ENCODE measurements around the gene SOCS3.

Gene SOCS3

GRCh38 chr17:78378225-78379130, 18.6 kb upstream of the SOCS3 start, which contains the start of gene PGS1 (continued):
- TF ChIP-seq ZBTB20 (tag by site-specific recombination; IDR thresholded peaks at IDR 0.05), result peak; percentile 32; the same call in 1 of the 2 replicates
- 0 out of 2 replicates have a peak, but pooled peaks have one; percentile 25 for TF ChIP-seq OVOL3 (tag by site-specific recombination; IDR thresholded peaks at IDR 0.05)
- TF ChIP-seq ZNF777 (tag by site-specific recombination; IDR thresholded peaks at IDR 0.05; ENCODE audit: borderline replicate concordance), result no peak
- TF ChIP-seq ZNF704 (tag by site-specific recombination; IDR thresholded peaks at IDR 0.05), result peak; percentile 81; the same call in 1 of the 2 replicates
- 0 out of 2 replicates have a peak, but pooled peaks have one; percentile 51 for TF ChIP-seq ZSCAN16 (tag by site-specific recombination; IDR thresholded peaks at IDR 0.05)
- no peak for TF ChIP-seq ZNF37A (tag by site-specific recombination; IDR thresholded peaks at IDR 0.05)
- no peak for TF ChIP-seq MYNN (tag by site-specific recombination; IDR thresholded peaks at IDR 0.05; ENCODE audit: borderline replicate concordance)
- peak; percentile 95 for TF ChIP-seq YY1 (tag by site-specific recombination; IDR thresholded peaks at IDR 0.05)
- TF ChIP-seq ZNF146 (tag by site-specific recombination; IDR thresholded peaks at IDR 0.05), result 0 out of 2 replicates have a peak, but pooled peaks have one; percentile 19
- TF ChIP-seq ZNF596 (tag by site-specific recombination; IDR thresholded peaks at IDR 0.05), result 0 out of 2 replicates have a peak, but pooled peaks have one; percentile 23
- TF ChIP-seq ZNF660 (tag by site-specific recombination; IDR thresholded peaks at IDR 0.05), result peak; percentile 89; the same call in 1 of the 2 replicates
- TF ChIP-seq ZXDB (tag by site-specific recombination; IDR thresholded peaks at IDR 0.05), result peak; percentile 95
- peak; percentile 61; the same call in 1 of the 2 replicates for TF ChIP-seq IKZF3 (tag by site-specific recombination; IDR thresholded peaks at IDR 0.05)
- no peak for TF ChIP-seq RBAK (tag by site-specific recombination; IDR thresholded peaks at IDR 0.05)
- 0 out of 2 replicates have a peak, but pooled peaks have one; percentile 61 for TF ChIP-seq KLF10 (tag by site-specific recombination; IDR thresholded peaks at IDR 0.05)
- peak; percentile 97 for TF ChIP-seq PATZ1 (tag by site-specific recombination; IDR thresholded peaks at IDR 0.05)
- TF ChIP-seq, protein P1, sequence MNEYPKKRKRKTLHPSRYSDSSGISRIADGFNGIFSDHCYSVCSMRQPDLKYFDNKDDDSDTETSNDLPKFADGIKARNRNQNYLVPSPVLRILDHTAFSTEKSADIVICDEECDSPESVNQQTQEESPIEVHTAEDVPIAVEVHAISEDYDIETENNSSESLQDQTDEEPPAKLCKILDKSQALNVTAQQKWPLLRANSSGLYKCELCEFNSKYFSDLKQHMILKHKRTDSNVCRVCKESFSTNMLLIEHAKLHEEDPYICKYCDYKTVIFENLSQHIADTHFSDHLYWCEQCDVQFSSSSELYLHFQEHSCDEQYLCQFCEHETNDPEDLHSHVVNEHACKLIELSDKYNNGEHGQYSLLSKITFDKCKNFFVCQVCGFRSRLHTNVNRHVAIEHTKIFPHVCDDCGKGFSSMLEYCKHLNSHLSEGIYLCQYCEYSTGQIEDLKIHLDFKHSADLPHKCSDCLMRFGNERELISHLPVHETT (tag by site-specific recombination; IDR thresholded peaks at IDR 0.05), result peak; percentile 31; the same call in 1 of the 2 replicates
- peak; percentile 97 for TF ChIP-seq ZBTB6 (tag by site-specific recombination; IDR thresholded peaks at IDR 0.05)
- peak; percentile 49 for TF ChIP-seq ZNF366 (tag by site-specific recombination; conservative IDR thresholded peaks at IDR 0.05)
- TF ChIP-seq REPIN1 (tag by site-specific recombination; IDR thresholded peaks at IDR 0.05; ENCODE audit: low read depth), result no peak
- TF ChIP-seq ZBTB7A (tag by site-specific recombination; IDR thresholded peaks at IDR 0.05; ENCODE audit: low read depth), result peak; percentile 89; the same call in 1 of the 2 replicates
- TF ChIP-seq ZNF544 (tag by site-specific recombination; IDR thresholded peaks at IDR 0.05), result no peak
- TF ChIP-seq ZNF521 (tag by site-specific recombination; IDR thresholded peaks at IDR 0.05), result no peak
- 0 out of 2 replicates have a peak, but pooled peaks have one; percentile 20 for TF ChIP-seq ZNF623 (tag by site-specific recombination; IDR thresholded peaks at IDR 0.05)
- TF ChIP-seq, protein P2, sequence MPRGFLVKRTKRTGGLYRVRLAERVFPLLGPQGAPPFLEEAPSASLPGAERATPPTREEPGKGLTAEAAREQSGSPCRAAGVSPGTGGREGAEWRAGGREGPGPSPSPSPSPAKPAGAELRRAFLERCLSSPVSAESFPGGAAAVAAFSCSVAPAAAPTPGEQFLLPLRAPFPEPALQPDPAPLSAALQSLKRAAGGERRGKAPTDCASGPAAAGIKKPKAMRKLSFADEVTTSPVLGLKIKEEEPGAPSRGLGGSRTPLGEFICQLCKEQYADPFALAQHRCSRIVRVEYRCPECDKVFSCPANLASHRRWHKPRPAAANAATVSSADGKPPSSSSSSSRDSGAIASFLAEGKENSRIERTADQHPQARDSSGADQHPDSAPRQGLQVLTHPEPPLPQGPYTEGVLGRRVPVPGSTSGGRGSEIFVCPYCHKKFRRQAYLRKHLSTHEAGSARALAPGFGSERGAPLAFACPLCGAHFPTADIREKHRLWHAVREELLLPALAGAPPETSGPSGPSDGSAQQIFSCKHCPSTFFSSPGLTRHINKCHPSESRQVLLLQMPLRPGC (tag by site-specific recombination; IDR thresholded peaks at IDR 0.05), result peak; percentile 94
- peak; percentile 92 for TF ChIP-seq SP7 (tag by site-specific recombination; IDR thresholded peaks at IDR 0.05)
- TF ChIP-seq ZNF530 (tag by site-specific recombination; IDR thresholded peaks at IDR 0.05; ENCODE audit: low read depth), result no peak
- TF ChIP-seq, protein P3, sequence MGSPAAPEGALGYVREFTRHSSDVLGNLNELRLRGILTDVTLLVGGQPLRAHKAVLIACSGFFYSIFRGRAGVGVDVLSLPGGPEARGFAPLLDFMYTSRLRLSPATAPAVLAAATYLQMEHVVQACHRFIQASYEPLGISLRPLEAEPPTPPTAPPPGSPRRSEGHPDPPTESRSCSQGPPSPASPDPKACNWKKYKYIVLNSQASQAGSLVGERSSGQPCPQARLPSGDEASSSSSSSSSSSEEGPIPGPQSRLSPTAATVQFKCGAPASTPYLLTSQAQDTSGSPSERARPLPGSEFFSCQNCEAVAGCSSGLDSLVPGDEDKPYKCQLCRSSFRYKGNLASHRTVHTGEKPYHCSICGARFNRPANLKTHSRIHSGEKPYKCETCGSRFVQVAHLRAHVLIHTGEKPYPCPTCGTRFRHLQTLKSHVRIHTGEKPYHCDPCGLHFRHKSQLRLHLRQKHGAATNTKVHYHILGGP (tag by site-specific recombination; IDR thresholded peaks at IDR 0.05), result no peak
- no peak for TF ChIP-seq ZNF670 (tag by site-specific recombination; IDR thresholded peaks at IDR 0.05; ENCODE audit: low read depth)
- TF ChIP-seq GLIS2 (tag by site-specific recombination; IDR thresholded peaks at IDR 0.05), result peak; percentile 81; the same call in 1 of the 2 replicates
